Nephron (organoid): ENCODE results near the gene C10orf105.
A peak's percentile ranks its signal among the peaks of the same experiment; 100 is the strongest.

Experiments used
- H3K27ac Mint-ChIP-seq, 3 experiments: 2 replicates each; pipeline ENCODE4 v1.8.0; 2020; ENCODE audit warnings: mixed read lengths in 3 of 3, mild to moderate bottlenecking in 2 of 3, moderate library complexity in 1 of 3
- H3K27me3 Mint-ChIP-seq: 2 replicates; pipeline ENCODE4 v1.8.0; 2021; ENCODE audit warnings: low read depth, mild to moderate bottlenecking, moderate library complexity, mixed read lengths
- H3K36me3 Mint-ChIP-seq: 2 replicates; pipeline ENCODE4 v1.8.0; 2020; ENCODE audit warnings: low read depth, mixed read lengths
- H3K4me1 Mint-ChIP-seq: 2 replicates; pipeline ENCODE4 v1.8.0; 2020; ENCODE audit warnings: mixed read lengths
- H3K4me3 Mint-ChIP-seq, 3 experiments: 2 replicates each; pipeline ENCODE4 v1.8.0; 2020; ENCODE audit warnings: mild to moderate bottlenecking in 3 of 3, mixed read lengths in 3 of 3, moderate library complexity in 2 of 3
- H3K9me3 Mint-ChIP-seq: 2 replicates; pipeline ENCODE4 v1.8.0; 2020; ENCODE audit warnings: mixed read lengths
- TF ChIP-seq, protein P1 (sequence below), 3 experiments: fragments of 200-600 bp; sonication (generic); IDR thresholded peaks; one replicate each; pipeline ENCODE4 v1.5.0; 2021; ENCODE audit warnings: antibody characterized with exemption in 3 of 3; ENCODE audit not compliant: unreplicated experiment in 3 of 3

C10orf105 gene

DNA sequence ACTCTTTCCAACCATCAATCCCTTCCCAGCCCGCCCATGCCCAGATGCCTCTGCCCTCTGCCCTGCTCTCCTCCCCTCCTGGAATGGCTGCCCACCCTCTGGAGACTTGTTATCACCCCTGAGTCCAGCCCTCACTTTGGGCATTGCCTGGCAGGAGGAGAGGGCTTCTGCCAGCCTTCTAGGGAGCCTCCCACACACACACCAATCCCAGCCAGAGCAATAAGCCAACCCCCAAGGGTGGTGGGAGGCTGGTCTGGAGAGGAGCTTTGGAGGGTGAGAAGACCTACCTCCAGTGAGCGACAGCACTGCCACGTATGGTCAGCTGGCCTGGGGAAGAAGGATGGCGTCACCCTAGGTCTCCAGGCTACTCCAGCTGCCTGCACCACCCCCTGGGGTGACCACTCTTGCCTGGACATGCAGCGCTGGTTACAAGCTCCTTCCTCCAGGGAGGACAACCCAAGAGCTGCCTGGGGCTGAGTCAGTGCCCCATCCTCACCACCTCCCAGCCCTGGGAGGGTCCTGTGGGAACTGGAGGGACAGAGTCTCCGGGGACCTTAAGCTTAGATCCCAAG, 8.4 kb downstream of the C10orf105 start:
- no peaks in the 10 kb centered on the region for H3K36me3 Mint-ChIP-seq
- no peak overlapping the region for H3K4me3 Mint-ChIP-seq
- peaks cover 40% of the 10 kb centered on the region for H3K4me1 Mint-ChIP-seq
- H3K27ac Mint-ChIP-seq: peak overlapping the region in 2 of 3 experiments; percentile 31 to 99
- TF ChIP-seq, protein P1, sequence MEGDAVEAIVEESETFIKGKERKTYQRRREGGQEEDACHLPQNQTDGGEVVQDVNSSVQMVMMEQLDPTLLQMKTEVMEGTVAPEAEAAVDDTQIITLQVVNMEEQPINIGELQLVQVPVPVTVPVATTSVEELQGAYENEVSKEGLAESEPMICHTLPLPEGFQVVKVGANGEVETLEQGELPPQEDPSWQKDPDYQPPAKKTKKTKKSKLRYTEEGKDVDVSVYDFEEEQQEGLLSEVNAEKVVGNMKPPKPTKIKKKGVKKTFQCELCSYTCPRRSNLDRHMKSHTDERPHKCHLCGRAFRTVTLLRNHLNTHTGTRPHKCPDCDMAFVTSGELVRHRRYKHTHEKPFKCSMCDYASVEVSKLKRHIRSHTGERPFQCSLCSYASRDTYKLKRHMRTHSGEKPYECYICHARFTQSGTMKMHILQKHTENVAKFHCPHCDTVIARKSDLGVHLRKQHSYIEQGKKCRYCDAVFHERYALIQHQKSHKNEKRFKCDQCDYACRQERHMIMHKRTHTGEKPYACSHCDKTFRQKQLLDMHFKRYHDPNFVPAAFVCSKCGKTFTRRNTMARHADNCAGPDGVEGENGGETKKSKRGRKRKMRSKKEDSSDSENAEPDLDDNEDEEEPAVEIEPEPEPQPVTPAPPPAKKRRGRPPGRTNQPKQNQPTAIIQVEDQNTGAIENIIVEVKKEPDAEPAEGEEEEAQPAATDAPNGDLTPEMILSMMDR (IDR thresholded peaks at IDR 0.05; ENCODE audit: unreplicated experiment in 3 of 3): no peak
- peaks cover 16% of the 10 kb centered on the region for H3K27me3 Mint-ChIP-seq
- H3K9me3 Mint-ChIP-seq: no peaks in the 10 kb centered on the region

DNA sequence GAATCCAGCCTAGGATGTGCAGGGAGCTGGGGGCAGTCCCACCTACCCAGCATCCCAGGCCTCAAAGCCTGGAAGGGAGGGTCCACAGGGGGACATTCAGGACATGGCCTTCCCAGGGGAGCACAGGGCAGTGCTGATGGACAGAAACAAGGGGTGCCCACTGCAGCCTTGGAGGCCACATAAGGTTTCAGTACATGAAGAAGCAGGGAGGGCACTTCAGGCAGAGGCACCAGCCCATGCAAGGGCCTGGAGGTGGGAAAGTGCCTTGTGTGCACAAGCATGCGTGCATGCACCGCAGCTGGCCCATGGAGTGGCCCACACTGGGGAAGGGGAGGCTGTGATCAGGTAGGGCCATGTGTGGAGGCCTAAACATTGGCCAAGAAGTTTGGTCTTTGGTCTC, 9.1 kb downstream of the C10orf105 start:
- Mint-ChIP-seq H3K4me1 (peaks cover 39% of the 10 kb centered on the region), H3K27ac (peak overlapping the region in 2 of 3 experiments; percentile 21 to 31), H3K36me3 (no peaks in the 10 kb centered on the region), H3K9me3 (no peaks in the 10 kb centered on the region), H3K4me3 (no peak overlapping the region), H3K27me3 (peaks cover 14% of the 10 kb centered on the region)
- TF ChIP-seq, protein P1 (IDR thresholded peaks at IDR 0.05; ENCODE audit: unreplicated experiment in 3 of 3): no peak

DNA sequence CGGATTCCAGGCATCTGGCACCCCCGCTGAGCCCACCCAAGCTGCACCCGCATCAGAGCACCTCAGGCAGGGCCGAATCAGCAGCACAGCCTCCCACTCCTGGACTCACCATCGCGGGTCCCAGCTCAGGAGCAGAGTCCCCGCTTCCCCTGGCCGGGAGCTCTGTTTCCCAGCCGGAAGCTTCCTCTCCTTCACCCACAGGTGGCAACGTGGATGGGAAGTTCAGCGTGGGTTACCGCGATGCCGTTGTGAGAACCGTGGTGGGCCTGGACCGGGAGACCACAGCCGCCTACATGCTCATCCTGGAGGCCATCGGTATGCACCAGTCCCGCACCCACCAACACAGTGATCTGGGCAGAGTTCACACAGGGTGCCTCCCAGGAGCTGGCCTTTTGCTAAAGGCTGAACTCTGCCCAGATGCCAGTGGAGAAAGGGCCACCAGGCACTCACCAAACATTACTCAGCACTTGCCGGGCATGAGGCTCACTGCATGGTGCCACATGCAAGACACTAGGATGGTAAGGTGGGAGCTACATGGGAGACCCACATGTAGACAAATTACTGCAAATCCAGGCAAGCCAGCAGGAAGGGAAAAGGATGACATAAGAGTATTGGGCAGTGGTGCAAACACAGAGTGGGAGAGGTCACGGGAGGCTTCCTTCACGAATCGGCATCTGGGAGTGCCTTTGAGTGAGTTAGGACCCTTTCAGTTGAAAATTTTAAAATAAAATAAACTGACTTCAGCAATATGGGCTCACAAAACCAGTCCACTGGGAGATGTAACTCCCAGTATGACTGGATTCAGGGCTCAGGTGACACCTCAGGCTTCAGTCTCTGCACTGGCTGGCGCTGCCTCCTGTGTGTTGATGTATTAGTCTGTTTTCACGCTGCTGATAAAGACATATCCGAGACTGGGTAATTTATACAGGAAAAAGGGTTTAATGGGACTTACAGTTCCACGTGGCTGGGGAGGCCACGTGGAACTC, 10.4 kb downstream of the C10orf105 start:
- H3K27me3 Mint-ChIP-seq: peaks cover 7% of the 10 kb centered on the region
- peaks cover 33% of the 10 kb centered on the region for H3K4me1 Mint-ChIP-seq
- H3K9me3 Mint-ChIP-seq: no peaks in the 10 kb centered on the region
- H3K36me3 Mint-ChIP-seq: no peaks in the 10 kb centered on the region
- no peak overlapping the region for H3K4me3 Mint-ChIP-seq
- TF ChIP-seq, protein P1 (IDR thresholded peaks at IDR 0.05; ENCODE audit: unreplicated experiment in 3 of 3): no peak
- peak overlapping the region in 2 of 3 experiments; percentile 14 to 21 for H3K27ac Mint-ChIP-seq

DNA sequence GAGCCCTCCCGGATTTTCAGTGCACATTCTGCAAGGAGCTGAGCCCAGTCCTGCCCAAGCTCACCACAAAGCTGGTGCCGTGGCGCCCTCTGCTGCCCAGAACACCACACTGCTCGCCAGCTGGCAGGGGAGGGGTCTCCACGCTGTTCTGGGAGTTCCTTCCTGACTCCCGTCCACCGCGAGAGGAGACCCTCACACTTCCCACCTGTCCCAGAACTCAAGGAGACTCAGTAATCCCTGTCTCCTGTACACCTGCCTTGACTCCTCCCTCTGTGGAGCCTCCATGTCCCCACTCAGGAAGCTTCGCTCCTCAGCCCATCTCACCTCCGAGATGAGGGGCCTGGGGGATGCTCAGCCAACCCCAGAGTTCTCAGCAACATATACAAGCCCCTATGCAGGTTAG, 11.3 kb downstream of the C10orf105 start:
- TF ChIP-seq, protein P1 (IDR thresholded peaks at IDR 0.05; ENCODE audit: unreplicated experiment in 3 of 3): peak; percentile 88 to 94 (median 89)
- H3K27ac Mint-ChIP-seq: no peak overlapping the region

DNA sequence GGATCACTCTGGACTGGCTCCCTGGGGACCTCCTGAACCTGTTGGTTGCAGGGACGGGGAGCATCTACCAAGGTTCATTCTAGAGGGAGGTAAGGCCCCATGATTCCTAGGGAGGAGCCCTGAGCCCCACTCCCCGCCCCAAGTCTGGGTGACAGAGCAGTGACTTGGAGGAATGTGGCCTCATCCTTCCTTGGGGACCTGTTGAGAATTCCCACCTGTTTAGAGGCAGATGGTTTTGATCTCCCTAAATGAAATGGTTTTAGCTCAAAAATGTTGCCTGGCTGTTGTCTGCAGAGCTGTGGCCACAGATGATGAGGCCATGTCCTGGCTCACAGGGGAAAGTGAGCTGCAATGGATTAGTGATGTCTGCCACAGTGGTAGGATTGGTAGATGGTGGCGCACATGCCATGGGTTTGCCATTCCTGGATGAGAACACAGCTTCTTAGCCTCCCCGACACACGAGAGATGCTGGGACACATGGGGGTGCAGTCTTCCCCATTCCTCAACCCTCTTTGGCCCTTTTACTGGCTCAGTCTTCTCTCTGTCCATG, 12.3 kb downstream of the C10orf105 start:
- Mint-ChIP-seq H3K27me3 (peaks cover 7% of the 10 kb centered on the region), H3K27ac (no peak overlapping the region), H3K36me3 (no peaks in the 10 kb centered on the region), H3K9me3 (no peaks in the 10 kb centered on the region), H3K4me1 (peaks cover 18% of the 10 kb centered on the region), H3K4me3 (no peak overlapping the region)
- TF ChIP-seq, protein P1 (IDR thresholded peaks at IDR 0.05; ENCODE audit: unreplicated experiment in 3 of 3): no peak

More for the DNA sequence above, 11.3 kb downstream of the C10orf105 start:
- no peak overlapping the region for H3K4me3 Mint-ChIP-seq
- no peaks in the 10 kb centered on the region for H3K36me3 Mint-ChIP-seq
- H3K27me3 Mint-ChIP-seq: peaks cover 7% of the 10 kb centered on the region
- peaks cover 24% of the 10 kb centered on the region for H3K4me1 Mint-ChIP-seq
- H3K9me3 Mint-ChIP-seq: no peaks in the 10 kb centered on the region
